Activated naive CD8-positive, alpha-beta T cell treated with anti-CD3 and anti-CD28 coated beads, Interleukin-2, amount 50 U/mL, for 24 hours (primary cell): ENCODE results near the gene ZFPM1.

Source experiments
- ATAC-seq: fragments of 150-1000 bp; cut with Tn5 transposase; one replicate; pipeline ENCODE4 v1.10.0; 2021
- DNase-seq: peaks from one replicate; pipeline ENCODE4 v3.0.0; 2021
- H3K27ac Mint-ChIP-seq: one replicate; pipeline ENCODE4 v1.8.0; 2021; ENCODE audit warnings: mild to moderate bottlenecking, mixed read lengths
- H3K27me3 Mint-ChIP-seq: one replicate; pipeline ENCODE4 v1.8.0; 2021; ENCODE audit warnings: mixed read lengths
- H3K36me3 Mint-ChIP-seq: one replicate; pipeline ENCODE4 v1.8.0; 2021; ENCODE audit warnings: low read depth, mixed read lengths
- H3K4me1 Mint-ChIP-seq: one replicate; pipeline ENCODE4 v1.8.0; 2021; ENCODE audit warnings: mixed read lengths
- H3K4me3 Mint-ChIP-seq: one replicate; pipeline ENCODE4 v1.8.0; 2021; ENCODE audit warnings: mild to moderate bottlenecking, moderate library complexity, mixed read lengths
- H3K9me3 Mint-ChIP-seq: one replicate; pipeline ENCODE4 v1.8.0; 2021; ENCODE audit warnings: mixed read lengths

The ZFPM1 gene

GRCh38 chr16:88504489-88505404 lies 51.7 kb downstream of the ZFPM1 start:
- DNase-seq: no peak
- Mint-ChIP-seq H3K36me3 (no peaks in the 10 kb centered on the region), H3K27ac (no peak overlapping the region), H3K27me3 (no peaks in the 10 kb centered on the region), H3K9me3 (no peaks in the 10 kb centered on the region), H3K4me1 (peaks cover 6% of the 10 kb centered on the region), H3K4me3 (no peak overlapping the region)
- no peak for ATAC-seq

GRCh38 chr16:88505405-88506082 lies 52.5 kb downstream of the ZFPM1 start:
- H3K27ac Mint-ChIP-seq: no peak overlapping the region
- H3K27me3 Mint-ChIP-seq: no peaks in the 10 kb centered on the region
- DNase-seq (peak; percentile 76), ATAC-seq (no peak)
- H3K4me1 Mint-ChIP-seq: peaks cover 6% of the 10 kb centered on the region
- no peak overlapping the region for H3K4me3 Mint-ChIP-seq
- H3K36me3 Mint-ChIP-seq: no peaks in the 10 kb centered on the region
- H3K9me3 Mint-ChIP-seq: no peaks in the 10 kb centered on the region

DNA sequence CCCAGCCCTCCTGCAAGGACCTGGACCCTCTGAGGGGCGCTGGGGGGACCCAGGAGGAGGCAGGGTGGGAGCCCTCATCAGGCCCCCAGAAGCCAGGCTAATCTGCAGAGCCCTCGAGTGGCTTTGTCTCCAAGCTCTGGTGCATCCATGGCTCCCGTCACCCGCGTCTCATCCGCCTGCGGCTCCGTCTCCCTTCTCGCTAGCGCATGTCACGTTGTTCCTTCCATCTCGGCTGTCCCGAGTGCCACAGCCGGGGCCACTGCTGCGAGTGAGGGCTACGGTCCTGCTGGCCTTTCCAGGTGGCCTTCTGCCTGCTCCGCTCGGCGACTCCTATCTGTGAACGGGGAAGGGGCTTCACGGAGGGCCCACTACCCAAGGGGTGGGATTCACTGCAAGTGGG lies 53.6 kb downstream of the ZFPM1 start:
- H3K4me1 Mint-ChIP-seq: peaks cover 6% of the 10 kb centered on the region
- ATAC-seq (no peak), DNase-seq (no peak)
- no peak overlapping the region for H3K27ac Mint-ChIP-seq
- H3K4me3 Mint-ChIP-seq: no peak overlapping the region
- H3K36me3 Mint-ChIP-seq: no peaks in the 10 kb centered on the region
- H3K27me3 Mint-ChIP-seq: no peaks in the 10 kb centered on the region
- H3K9me3 Mint-ChIP-seq: no peaks in the 10 kb centered on the region

GRCh38 chr16:88507231-88507743 lies 54.2 kb downstream of the ZFPM1 start:
- peaks cover 6% of the 10 kb centered on the region for H3K4me1 Mint-ChIP-seq
- H3K27ac Mint-ChIP-seq: no peak overlapping the region
- H3K27me3 Mint-ChIP-seq: no peaks in the 10 kb centered on the region

GRCh38 chr16:88508376-88508867 lies 55.3 kb downstream of the ZFPM1 start:
- Mint-ChIP-seq H3K27ac (no peak overlapping the region), H3K4me1 (peaks cover 5% of the 10 kb centered on the region), H3K27me3 (no peaks in the 10 kb centered on the region), H3K4me3 (no peak overlapping the region), H3K9me3 (no peaks in the 10 kb centered on the region), H3K36me3 (no peaks in the 10 kb centered on the region)
- no peak for DNase-seq
- ATAC-seq: no peak

More at GRCh38 chr16:88507231-88507743, 54.2 kb downstream of the ZFPM1 start:
- ATAC-seq (no peak), DNase-seq (no peak)
- H3K9me3 Mint-ChIP-seq: no peaks in the 10 kb centered on the region
- H3K36me3 Mint-ChIP-seq: no peaks in the 10 kb centered on the region
- H3K4me3 Mint-ChIP-seq: no peak overlapping the region

- Mint-ChIP-seq H3K4me1 (no peaks in the 10 kb centered on the region), H3K36me3 (no peaks in the 10 kb centered on the region), H3K27me3 (no peaks in the 10 kb centered on the region), H3K4me3 (no peak overlapping the region), H3K27ac (no peak overlapping the region), H3K9me3 (no peaks in the 10 kb centered on the region)
- ATAC-seq: no peak
- DNase-seq: no peak
Measured at GRCh38 chr16:88508868-88509748, 56.0 kb downstream of the ZFPM1 start.

GRCh38 chr16:88509749-88510069 lies 56.6 kb downstream of the ZFPM1 start:
- ATAC-seq: no peak
- Mint-ChIP-seq H3K27me3 (no peaks in the 10 kb centered on the region), H3K9me3 (no peaks in the 10 kb centered on the region), H3K36me3 (no peaks in the 10 kb centered on the region), H3K27ac (no peak overlapping the region), H3K4me1 (no peaks in the 10 kb centered on the region), H3K4me3 (no peak overlapping the region)
- DNase-seq: no peak

DNA sequence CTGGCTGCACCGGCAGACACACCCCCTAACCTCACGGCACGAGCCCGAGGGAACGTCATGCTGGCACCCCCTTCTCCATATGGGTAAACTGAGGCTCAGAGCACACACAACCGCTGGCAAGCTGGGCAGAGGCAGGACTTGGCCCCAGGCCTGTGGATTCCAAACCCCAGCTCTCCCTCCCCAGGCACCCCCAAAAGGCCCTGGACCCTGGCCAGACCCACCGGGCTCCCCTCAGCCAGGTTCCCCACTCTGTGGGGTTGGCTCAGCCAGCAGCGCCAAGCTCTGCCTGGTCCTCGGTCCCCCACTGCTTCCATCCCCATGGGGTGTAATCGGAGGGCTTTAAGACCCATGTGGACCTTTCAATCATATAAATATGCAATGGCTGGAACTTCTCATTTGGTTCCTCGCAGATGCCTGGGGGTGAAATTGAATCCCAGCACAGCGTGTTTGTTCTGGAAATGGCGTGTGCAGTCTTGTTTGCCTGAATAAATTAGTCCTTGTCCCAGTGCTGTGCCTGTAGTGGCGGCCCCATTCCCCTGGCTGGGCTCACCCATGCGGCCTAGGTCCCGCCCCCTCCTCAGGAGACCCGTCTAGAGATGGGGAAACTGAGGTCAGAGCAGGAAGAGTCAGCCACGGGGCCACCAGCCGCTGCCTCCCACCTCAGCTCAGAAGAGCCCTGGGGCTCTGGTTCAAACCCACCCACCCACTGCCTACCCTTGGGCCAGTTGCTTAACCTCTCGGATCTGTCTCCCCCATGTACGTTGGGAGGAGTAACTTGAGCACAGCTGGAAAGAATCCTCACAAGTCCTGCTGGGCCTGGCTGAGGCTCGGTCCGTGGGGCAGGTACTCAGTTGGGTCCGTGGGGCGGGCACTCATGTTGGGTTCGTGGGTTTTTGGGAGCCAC lies 57.3 kb downstream of the ZFPM1 start:
- H3K4me3 Mint-ChIP-seq: no peak overlapping the region
- H3K4me1 Mint-ChIP-seq: no peaks in the 10 kb centered on the region
- H3K27me3 Mint-ChIP-seq: no peaks in the 10 kb centered on the region
- DNase-seq (no peak), ATAC-seq (no peak)
- no peaks in the 10 kb centered on the region for H3K9me3 Mint-ChIP-seq
- H3K27ac Mint-ChIP-seq: no peak overlapping the region
- H3K36me3 Mint-ChIP-seq: no peaks in the 10 kb centered on the region

- no peaks in the 10 kb centered on the region for H3K4me1 Mint-ChIP-seq
- no peak overlapping the region for H3K27ac Mint-ChIP-seq
- ATAC-seq: no peak
- H3K9me3 Mint-ChIP-seq: no peaks in the 10 kb centered on the region
- H3K4me3 Mint-ChIP-seq: no peak overlapping the region
- no peaks in the 10 kb centered on the region for H3K27me3 Mint-ChIP-seq
- DNase-seq: no peak
- H3K36me3 Mint-ChIP-seq: no peaks in the 10 kb centered on the region
Measured at GRCh38 chr16:88511060-88511459, 58.0 kb downstream of the ZFPM1 start.

GRCh38 chr16:88511906-88512305 lies 58.8 kb downstream of the ZFPM1 start:
- Mint-ChIP-seq H3K36me3 (peaks cover 4% of the 10 kb centered on the region), H3K4me1 (no peaks in the 10 kb centered on the region), H3K27me3 (no peaks in the 10 kb centered on the region), H3K27ac (no peak overlapping the region), H3K9me3 (no peaks in the 10 kb centered on the region), H3K4me3 (no peak overlapping the region)
- no peak for DNase-seq
- ATAC-seq: no peak

- H3K27me3 Mint-ChIP-seq: no peaks in the 10 kb centered on the region
- peaks cover 4% of the 10 kb centered on the region for H3K36me3 Mint-ChIP-seq
- peaks cover under 1% of the 10 kb centered on the region for H3K9me3 Mint-ChIP-seq
- DNase-seq: no peak
- no peak overlapping the region for H3K4me3 Mint-ChIP-seq
- no peak overlapping the region for H3K27ac Mint-ChIP-seq
- H3K4me1 Mint-ChIP-seq: no peaks in the 10 kb centered on the region
- no peak for ATAC-seq
Measured at GRCh38 chr16:88512728-88513696, 59.9 kb downstream of the ZFPM1 start.

- DNase-seq (no peak), ATAC-seq (no peak)
- Mint-ChIP-seq H3K4me3 (no peak overlapping the region), H3K9me3 (peaks cover 7% of the 10 kb centered on the region), H3K4me1 (no peaks in the 10 kb centered on the region), H3K27me3 (no peaks in the 10 kb centered on the region), H3K36me3 (peaks cover 6% of the 10 kb centered on the region), H3K27ac (no peak overlapping the region)
Measured at GRCh38 chr16:88514070-88514469, 61.0 kb downstream of the ZFPM1 start.
